ENCODE results near the gene ASPG.

The ASPG gene

DNA sequence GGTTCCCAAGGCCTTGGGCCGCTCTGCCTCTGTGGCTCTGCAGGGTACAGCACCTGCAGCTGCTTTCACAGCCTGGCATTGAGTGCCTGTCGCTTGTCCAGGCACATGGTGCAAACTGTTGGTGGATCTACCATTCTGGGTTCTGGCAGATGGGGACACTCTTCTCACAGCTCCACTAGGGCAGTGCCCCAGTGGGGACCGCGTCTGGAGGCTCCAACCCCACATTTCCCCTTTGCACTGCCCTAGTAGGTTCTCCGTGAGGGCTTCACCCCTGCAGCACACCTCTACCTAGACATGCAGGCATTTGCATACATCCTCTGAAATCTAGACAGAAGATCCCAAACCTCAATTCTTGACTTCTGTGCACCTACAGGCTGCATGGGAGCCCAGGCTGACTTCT is 19.2 kb upstream of the ASPG start:
- no peak for DNase-seq
- TF ChIP-seq, protein P1, sequence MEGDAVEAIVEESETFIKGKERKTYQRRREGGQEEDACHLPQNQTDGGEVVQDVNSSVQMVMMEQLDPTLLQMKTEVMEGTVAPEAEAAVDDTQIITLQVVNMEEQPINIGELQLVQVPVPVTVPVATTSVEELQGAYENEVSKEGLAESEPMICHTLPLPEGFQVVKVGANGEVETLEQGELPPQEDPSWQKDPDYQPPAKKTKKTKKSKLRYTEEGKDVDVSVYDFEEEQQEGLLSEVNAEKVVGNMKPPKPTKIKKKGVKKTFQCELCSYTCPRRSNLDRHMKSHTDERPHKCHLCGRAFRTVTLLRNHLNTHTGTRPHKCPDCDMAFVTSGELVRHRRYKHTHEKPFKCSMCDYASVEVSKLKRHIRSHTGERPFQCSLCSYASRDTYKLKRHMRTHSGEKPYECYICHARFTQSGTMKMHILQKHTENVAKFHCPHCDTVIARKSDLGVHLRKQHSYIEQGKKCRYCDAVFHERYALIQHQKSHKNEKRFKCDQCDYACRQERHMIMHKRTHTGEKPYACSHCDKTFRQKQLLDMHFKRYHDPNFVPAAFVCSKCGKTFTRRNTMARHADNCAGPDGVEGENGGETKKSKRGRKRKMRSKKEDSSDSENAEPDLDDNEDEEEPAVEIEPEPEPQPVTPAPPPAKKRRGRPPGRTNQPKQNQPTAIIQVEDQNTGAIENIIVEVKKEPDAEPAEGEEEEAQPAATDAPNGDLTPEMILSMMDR (IDR thresholded peaks at IDR 0.05; ENCODE audit: low read depth, low read length), result no peak
- Histone ChIP-seq H3K36me3 (no peaks in the 10 kb centered on the region), H3K27me3 (ENCODE audit: insufficient read depth, low read depth, severe bottlenecking) (no peaks in the 10 kb centered on the region), H3K9me3 (ENCODE audit: severe bottlenecking) (peaks cover 2% of the 10 kb centered on the region), H3K27ac (no peak overlapping the region), H3K4me3 (ENCODE audit: low read depth, low read length) (no peak overlapping the region)

DNA sequence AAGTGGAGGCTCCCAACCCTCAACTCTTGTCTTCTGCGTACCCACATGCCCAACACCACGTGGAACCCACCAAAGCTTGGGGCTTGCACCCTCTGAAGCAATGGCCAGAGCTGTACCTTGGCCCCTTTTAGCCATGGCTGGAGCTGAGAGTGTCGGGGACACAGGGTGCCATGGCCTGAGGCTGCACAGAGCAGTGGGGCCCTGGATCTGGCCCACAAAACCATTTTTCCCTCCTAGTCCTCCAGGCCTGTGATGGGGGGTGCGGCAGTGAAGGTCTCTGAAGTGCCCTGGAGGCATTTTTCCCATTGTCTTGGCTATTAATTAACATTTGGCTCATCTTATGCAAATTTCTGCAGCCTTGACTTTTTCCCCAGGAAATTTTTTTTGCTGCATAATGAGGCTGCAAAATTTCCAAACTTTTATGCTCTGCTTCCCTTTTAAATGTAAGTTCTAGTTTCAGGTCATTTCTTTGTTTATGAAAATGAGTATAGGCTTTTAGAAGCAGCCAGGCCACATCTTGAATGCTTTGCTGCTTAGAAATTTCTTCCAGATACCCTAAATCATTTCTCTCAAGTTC is 18.7 kb upstream of the ASPG start:
- no peak for DNase-seq
- H3K9me3 ChIP-seq (ENCODE audit: severe bottlenecking), result peaks cover 2% of the 10 kb centered on the region
- TF ChIP-seq, protein P1 (IDR thresholded peaks at IDR 0.05; ENCODE audit: low read depth, low read length), result no peak
- no peak overlapping the region for H3K27ac ChIP-seq
- no peaks in the 10 kb centered on the region for H3K36me3 ChIP-seq
- no peak overlapping the region for H3K4me3 ChIP-seq (ENCODE audit: low read depth, low read length)
- no peaks in the 10 kb centered on the region for H3K27me3 ChIP-seq (ENCODE audit: insufficient read depth, low read depth, severe bottlenecking)

DNA sequence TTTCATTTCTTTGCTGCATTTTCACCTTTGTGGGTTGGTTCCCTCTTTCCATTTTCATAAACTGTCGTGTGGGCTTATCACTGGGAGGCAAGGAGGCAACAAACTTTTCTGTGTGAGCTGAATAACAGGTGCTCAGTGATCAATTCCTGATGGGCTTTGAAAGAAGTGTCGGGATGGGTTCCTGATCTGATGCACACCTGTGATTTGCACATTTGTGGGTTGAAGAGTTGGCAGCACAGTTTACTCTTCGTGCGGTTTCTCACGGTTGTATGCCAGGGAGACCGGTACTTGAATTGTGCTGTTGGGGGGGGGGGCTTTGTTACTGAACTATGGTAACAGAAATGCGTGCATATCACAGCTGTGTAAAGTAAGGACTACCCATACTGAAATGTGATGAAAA is 16.0 kb upstream of the ASPG start:
- no peak overlapping the region for H3K4me3 ChIP-seq (ENCODE audit: low read depth, low read length)
- no peak overlapping the region for H3K27ac ChIP-seq
- H3K27me3 ChIP-seq (ENCODE audit: insufficient read depth, low read depth, severe bottlenecking), result no peaks in the 10 kb centered on the region
- H3K36me3 ChIP-seq, result no peaks in the 10 kb centered on the region
- DNase-seq, result no peak
- TF ChIP-seq, protein P1 (IDR thresholded peaks at IDR 0.05; ENCODE audit: low read depth, low read length), result no peak
- peaks cover 11% of the 10 kb centered on the region for H3K9me3 ChIP-seq (ENCODE audit: severe bottlenecking)

DNA sequence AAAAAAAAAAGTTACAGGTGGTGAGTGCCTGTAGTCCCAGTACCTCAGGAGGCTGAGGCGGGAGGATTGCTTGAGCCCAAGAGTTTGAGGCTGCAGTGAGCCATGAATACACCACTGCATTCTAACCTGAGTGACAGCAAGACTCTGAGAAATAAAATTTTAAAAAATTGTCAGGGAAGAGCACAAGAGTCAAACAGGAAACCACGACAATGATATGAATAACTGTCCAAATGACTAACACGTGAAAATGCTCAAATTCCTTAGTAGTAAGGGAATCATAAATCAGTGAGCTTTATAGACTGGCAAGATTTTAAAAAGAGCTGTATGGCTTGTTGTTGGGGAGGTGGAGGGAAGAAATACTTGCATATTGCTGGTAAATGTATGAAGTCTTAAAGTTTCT is 12.9 kb upstream of the ASPG start:
- no peaks in the 10 kb centered on the region for H3K36me3 ChIP-seq
- TF ChIP-seq, protein P1 (IDR thresholded peaks at IDR 0.05; ENCODE audit: low read depth, low read length), result no peak
- H3K9me3 ChIP-seq (ENCODE audit: severe bottlenecking), result peaks cover 11% of the 10 kb centered on the region

DNA sequence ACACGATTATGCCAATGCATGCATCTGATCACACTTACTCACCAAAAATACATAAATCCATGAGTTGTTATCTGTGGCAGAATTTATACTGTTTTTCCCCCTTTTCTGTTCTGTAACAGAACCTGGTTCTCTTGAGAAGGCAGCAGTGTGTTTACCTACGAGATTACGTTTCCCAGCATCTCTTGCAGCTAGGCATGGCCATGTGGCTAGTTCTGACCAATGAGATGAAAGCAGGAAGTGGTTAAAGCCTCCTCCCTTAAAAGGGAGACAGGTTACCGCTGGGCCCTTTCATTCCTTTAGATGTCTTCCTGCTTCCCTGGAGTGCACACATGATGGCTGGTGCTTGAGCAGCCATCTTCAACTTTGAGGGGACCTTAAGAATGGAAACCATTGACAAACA is 11.7 kb upstream of the ASPG start:
- TF ChIP-seq, protein P1 (IDR thresholded peaks at IDR 0.05; ENCODE audit: low read depth, low read length), result no peak
- no peak overlapping the region for H3K27ac ChIP-seq
- H3K27me3 ChIP-seq (ENCODE audit: insufficient read depth, low read depth, severe bottlenecking), result no peaks in the 10 kb centered on the region
- no peaks in the 10 kb centered on the region for H3K36me3 ChIP-seq
- DNase-seq, result no peak
- peaks cover 11% of the 10 kb centered on the region for H3K9me3 ChIP-seq (ENCODE audit: severe bottlenecking)
- H3K4me3 ChIP-seq (ENCODE audit: low read depth, low read length), result no peak overlapping the region

More for the DNA sequence above, 12.9 kb upstream of the ASPG start:
- no peak overlapping the region for H3K27ac ChIP-seq
- DNase-seq, result no peak
- H3K27me3 ChIP-seq (ENCODE audit: insufficient read depth, low read depth, severe bottlenecking), result no peaks in the 10 kb centered on the region
- no peak overlapping the region for H3K4me3 ChIP-seq (ENCODE audit: low read depth, low read length)

DNA sequence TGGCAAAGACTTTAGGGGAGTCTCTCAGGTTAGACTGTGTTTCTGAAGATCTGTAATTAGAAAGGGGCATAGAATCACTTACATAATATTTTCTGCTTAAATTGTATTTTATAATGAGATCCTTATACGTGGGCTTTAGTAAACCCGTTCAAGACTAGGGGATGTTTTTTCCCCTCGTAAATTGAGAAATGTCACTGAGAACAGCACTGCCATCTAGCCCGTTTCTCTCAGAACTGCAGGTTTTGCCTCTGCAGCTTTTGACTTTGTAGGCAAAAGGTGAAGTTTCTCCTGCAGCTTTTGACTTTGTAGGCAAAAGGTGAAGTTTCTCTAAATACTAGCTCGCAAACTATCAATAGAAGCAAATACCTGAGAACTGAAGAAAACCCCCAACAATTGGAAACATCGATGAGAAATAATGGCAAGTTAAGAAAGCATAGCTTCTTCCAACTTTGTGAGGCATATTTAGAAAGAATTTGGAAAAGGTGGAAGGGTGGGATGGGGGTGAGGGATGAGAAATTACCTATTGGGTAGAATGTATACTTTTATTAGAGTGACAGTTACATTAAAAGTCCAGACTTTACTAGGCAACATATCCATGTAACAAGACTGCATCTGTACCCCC is 9.9 kb upstream of the ASPG start:
- no peak overlapping the region for H3K4me3 ChIP-seq (ENCODE audit: low read depth, low read length)
- no peak for DNase-seq
- no peak overlapping the region for H3K27ac ChIP-seq
- peaks cover 10% of the 10 kb centered on the region for H3K9me3 ChIP-seq (ENCODE audit: severe bottlenecking)
- TF ChIP-seq, protein P1 (IDR thresholded peaks at IDR 0.05; ENCODE audit: low read depth, low read length), result peak; percentile 69
- no peaks in the 10 kb centered on the region for H3K36me3 ChIP-seq
- no peaks in the 10 kb centered on the region for H3K27me3 ChIP-seq (ENCODE audit: insufficient read depth, low read depth, severe bottlenecking)

Data from WERI-Rb-1 (cell line).